GM12875 (cell line): Measurements from ENCODE around the gene GALK1.

Source experiments
- H3K4me3 ChIP-seq: one replicate; pipeline ENCODE4 v1.5.1; 2011; ENCODE audit warnings: low read depth, low read length, control low read depth
- TF ChIP-seq, protein P1 (sequence below): IDR thresholded peaks from 2 replicates; pipeline ENCODE4 v1.5.1; 2011; ENCODE audit warnings: low read depth, mild to moderate bottlenecking, control low read depth, inconsistent platforms, low read length, moderate library complexity, borderline replicate concordance; ENCODE audit not compliant: insufficient read depth

Gene GALK1

DNA sequence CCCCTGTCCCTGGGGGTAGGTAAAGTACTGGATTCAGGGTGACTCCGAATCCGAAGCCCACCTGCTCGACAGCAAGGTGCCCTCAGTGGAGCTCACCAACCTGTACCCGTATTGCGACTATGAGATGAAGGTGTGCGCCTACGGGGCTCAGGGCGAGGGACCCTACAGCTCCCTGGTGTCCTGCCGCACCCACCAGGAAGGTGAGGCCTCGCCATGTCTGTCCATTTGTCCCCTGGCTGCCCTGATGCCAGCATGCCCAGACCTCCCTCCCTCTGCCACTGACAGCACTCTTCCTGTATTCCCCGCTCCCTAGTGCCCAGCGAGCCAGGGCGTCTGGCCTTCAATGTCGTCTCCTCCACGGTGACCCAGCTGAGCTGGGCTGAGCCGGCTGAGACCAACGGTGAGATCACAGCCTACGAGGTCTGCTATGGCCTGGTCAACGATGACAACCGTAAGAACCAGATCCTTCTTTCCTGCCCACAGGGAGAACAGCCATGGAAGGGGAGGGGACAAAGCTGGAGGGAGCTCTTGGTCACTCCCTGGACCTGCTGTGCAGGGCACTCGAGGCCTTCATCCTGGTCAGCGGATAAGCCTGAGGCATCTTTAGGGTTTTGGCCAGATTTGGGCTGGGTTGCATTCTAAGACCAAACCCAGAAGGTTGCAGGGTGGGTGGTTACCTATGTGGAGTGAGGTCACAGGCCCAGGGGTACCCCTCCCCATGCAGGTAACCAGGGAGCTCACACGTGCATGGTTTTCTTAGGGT, 14.2 kb downstream of the GALK1 start:
- TF ChIP-seq, protein P1, sequence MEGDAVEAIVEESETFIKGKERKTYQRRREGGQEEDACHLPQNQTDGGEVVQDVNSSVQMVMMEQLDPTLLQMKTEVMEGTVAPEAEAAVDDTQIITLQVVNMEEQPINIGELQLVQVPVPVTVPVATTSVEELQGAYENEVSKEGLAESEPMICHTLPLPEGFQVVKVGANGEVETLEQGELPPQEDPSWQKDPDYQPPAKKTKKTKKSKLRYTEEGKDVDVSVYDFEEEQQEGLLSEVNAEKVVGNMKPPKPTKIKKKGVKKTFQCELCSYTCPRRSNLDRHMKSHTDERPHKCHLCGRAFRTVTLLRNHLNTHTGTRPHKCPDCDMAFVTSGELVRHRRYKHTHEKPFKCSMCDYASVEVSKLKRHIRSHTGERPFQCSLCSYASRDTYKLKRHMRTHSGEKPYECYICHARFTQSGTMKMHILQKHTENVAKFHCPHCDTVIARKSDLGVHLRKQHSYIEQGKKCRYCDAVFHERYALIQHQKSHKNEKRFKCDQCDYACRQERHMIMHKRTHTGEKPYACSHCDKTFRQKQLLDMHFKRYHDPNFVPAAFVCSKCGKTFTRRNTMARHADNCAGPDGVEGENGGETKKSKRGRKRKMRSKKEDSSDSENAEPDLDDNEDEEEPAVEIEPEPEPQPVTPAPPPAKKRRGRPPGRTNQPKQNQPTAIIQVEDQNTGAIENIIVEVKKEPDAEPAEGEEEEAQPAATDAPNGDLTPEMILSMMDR, result no peak
- H3K4me3 ChIP-seq, result no peak overlapping the region

DNA sequence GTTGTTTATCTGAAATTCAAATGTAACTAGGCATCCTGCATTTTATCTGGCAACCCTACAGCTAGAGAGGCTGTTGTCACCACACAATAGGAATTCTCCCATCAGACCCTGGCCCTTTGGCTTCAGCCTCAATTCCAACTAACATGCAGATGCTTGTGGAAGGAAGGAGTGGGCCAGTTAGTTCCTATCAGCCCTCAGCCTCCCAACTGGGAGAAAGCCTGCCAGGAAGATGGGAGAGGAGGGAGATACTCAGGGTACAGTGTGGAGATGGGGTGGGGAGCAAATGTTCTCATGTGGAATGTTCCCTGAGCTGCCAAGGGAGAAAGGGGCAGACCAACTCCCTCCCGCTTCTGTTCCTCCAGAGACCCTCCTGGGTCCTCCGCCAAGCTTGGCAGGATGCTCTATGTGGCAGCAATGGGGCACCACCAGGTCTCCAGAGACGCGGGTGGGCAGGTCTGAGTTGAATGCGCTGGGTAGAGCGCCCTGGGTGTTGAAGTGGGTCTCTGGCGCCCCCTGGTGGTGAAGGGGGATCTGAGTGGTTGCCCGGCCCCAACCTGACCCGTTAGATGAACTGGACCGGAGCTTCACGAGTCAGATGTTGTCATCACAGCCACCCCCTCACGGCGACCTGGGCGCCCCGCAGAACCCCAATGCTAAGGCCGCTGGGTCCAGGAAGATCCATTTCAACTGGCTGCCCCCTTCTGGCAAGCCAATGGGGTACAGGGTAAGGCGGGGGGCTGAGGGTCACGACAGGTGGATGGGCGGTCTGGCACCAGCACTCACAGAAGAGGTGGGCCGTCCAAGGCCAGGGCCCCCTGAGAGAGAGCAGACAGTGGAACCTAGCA, 15.2 kb downstream of the GALK1 start:
- H3K4me3 ChIP-seq, result no peak overlapping the region

DNA sequence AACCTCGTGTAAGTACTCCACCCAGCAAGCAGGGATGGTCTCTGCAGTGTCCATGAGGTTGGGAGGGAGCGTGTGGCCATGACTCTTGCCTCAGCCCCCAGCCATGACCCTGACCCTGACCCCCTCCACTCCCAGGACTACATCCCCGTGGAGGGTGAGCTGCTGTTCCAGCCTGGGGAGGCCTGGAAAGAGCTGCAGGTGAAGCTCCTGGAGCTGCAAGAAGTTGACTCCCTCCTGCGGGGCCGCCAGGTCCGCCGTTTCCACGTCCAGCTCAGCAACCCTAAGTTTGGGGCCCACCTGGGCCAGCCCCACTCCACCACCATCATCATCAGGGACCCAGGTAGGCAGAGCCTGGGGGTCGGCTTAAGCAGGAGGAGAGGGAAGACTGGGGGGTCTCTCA, 16.3 kb downstream of the GALK1 start:
- TF ChIP-seq, protein P1, result no peak
- H3K4me3 ChIP-seq, result no peak overlapping the region

More for the DNA sequence above, 15.2 kb downstream of the GALK1 start:
- TF ChIP-seq, protein P1, result peak; percentile 92

DNA sequence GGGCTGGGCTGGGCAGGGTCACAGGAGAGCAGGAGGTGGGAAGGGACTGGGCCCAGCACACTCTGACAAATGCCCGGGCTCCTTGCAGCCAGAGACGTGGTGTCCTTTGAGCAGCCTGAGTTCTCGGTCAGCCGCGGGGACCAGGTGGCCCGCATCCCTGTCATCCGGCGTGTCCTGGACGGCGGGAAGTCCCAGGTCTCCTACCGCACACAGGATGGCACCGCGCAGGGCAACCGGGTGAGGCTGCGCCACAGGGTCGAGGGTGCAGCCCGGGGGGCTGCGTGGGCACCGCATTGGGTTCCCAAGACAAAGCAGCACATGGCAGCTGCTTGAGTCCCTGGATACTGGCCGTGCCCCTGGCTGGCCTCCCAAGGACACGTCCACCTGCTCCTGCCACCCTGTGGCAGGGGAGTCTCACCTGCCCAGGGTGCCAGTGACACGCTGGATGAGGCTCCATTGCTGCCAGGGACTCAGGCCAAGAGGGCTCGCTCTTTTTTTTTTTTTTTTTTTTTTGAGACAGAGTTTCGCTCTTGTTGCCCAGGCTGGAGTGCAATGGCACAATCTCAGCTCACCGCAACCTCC, 21.3 kb downstream of the GALK1 start:
- H3K4me3 ChIP-seq, result no peak overlapping the region
- TF ChIP-seq, protein P1, result no peak

DNA sequence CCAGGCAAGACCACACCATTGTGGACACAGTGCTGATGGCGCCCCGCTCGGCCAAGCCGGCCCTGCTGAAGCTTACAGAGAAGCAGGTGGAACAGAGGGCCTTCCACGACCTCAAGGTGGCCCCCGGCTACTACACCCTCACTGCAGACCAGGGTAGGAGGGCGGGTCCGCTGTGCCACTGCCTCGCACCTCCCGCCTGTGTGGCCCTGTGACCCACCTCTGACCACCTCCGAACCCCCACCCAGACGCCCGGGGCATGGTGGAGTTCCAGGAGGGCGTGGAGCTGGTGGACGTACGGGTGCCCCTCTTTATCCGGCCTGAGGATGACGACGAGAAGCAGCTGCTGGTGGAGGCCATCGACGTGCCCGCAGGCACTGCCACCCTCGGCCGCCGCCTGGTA, 22.7 kb downstream of the GALK1 start:
- H3K4me3 ChIP-seq, result no peak overlapping the region
- TF ChIP-seq, protein P1, result no peak

DNA sequence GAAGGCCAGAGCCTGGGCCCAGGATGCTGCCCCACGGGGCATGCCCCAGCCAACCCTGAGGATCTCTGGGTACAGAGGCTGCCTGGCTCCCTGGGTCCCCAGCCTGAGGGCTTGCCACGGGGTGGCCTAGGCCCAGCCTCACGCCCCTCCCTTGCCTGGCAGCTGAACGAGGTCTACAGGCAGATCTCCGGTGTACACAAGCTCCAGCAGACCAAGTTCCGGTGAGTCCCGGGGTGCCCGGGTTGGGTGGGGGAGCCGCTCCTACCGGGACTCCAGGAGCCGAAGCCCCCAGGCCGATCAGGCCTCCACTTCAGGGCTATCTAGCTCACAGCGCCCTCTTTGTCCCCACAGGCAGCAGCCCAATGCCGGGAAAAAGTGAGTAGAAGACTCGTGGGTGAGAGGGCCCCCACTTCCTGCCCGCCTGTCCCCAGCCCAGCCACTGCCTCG, 24.3 kb downstream of the GALK1 start:
- H3K4me3 ChIP-seq, result no peak overlapping the region
- TF ChIP-seq, protein P1, result no peak
